ENCODE measurements around the gene LSR.

Gene LSR

GRCh38 chr19:35247526-35248309, 1.1 kb upstream of the LSR start:
- DNase-seq (ENCODE audit: low read depth) = no peak

DNA sequence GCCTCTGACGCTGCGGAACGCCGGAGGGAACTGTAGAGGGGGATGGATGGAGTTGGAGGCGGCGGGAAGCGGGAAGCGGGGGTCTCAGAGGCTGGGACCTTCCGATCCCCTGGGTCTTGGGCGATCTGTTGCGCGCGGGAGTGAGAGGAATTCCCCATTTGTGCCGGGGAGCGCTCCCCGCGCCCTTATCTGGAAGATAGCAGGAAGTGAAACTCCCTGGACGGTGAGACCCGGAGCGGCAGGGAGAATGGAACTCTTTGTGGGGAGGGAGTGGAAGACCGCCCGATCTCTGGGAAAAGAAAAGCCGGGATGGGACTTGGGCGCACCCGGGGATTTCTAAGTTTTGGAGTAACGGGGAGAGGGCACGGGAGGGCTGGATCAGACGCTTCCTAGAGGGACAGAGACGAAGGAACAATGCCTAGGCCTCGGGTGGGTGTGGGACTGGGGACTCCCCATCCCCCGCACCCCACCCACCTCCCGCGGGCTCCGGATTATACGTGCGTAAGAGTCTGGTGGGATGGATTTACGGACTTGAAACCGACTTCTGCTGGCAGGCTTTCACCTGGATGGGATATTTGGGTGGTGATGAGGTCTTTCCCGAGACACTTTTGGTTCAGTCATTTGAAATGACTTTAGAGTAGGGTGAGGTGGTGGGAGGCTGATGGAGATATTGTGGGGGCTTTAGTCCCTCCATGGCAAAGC, 495 bp downstream of the LSR start:
- no peak for DNase-seq (ENCODE audit: low read depth)

- no peak for DNase-seq (ENCODE audit: low read depth)
Measured at GRCh38 chr19:35249848-35250711, 1.3 kb downstream of the LSR start.

DNA sequence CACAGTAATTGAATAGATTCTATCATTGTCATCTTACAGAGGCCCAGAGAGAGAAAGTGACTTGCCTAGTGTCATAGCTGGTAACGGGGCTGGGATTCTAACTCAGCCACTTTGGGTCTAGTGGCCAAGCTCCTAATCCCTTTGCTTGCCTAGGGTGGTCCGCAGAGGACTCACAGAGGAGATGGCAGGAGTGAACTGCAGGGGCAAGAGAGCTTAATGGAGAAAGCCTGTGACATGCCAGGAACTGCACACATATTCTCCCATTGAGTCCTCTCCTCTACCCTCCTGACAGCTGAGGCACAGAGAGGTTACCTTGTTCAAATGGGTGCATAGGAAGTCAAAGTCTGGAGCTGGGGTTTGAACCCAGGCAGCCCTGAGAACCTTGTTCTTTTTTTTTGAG, 2.7 kb downstream of the LSR start:
- no peak for DNase-seq (ENCODE audit: low read depth)

DNA sequence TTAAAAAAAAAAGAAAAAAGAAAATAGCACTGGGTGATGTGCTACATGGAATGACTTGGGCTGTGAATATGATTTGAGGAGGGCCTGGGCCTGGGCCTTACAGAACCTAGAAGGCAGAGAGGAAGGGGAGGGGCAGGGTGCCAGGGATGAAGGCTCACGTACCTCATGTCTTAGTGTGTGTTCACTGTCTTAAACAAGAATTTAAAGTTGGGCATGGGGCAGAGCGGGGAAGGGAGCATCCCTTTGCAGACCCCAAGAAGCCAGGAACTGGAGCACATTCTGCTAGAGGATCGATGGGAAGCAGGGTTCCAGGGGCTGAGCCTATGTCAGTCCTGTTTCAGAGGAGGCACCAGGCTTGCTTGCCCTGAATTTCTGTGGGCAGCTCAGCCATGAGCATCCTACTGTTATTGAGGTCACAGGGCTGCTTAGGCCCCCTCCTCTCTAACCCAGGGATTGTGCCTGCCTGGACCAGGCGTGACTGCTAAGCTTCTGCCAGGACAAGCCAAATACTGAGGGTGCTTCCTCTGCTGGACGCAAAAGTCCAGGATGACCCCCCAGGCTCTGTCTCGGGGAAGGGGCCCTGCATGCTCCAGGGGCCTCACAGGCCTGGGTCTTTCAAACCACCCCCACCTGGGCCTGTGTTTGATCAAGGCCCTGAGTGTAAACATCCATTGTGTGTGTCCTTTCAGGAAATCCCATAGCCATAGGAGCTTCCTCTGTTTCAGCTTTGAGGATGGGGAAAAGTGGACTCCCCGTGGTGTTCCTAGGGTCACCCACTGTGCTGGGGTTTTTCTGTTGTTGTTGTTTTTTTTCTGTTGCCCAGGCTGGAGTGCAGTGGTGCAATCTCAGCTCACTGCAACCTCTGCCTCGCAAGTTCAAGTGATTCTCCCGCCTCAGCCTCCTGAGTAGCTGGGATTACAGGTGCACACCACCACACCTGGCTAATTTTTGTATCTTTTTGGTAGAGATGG, 4.8 kb downstream of the LSR start:
- no peak for DNase-seq (ENCODE audit: low read depth)

DNA sequence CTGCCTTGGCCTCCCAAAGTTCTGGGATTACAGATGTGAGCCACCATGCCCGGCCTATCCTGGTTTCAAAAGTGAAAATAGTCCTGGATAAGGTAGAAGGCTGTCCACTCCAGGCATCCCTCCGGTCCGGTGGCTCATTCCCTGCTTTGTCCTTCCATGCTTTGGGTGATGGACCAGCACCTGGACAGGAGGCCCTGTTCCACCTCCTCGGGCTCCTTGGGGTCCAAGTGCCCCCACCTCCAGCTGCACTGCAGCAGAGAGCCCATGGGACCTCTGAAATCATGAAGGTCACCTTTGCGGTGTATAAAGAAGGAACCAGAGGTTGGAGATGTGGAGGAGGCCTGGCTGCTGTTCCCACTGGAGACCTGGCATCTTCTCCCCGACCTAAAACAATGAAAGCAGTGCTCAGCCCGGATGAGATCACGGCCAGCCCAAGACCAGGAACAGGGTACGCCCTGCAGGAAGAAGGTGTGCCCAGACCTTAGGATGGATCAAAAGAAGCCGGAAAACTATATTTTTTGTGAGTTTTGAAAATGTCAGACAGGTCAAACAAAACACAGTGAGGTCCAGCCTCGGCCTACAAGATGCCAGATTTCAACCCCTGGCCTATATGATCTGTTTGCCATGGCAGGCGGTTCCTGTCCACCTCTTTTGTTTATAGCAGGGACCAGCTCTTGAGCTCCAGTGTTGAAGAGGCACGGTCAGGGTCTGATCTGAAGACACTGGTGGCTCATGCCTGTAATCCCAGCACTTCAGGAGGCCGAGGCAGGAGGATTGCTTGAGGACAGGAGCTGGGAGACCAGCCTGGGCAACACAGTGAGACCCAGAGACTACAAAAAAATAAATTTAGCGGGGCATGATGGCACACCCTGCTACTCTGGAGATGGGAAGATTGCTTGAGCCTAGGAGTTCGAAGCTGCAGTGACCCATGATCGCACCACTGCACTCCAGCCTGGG, 5.8 kb downstream of the LSR start:
- DNase-seq (ENCODE audit: low read depth) = no peak

DNA sequence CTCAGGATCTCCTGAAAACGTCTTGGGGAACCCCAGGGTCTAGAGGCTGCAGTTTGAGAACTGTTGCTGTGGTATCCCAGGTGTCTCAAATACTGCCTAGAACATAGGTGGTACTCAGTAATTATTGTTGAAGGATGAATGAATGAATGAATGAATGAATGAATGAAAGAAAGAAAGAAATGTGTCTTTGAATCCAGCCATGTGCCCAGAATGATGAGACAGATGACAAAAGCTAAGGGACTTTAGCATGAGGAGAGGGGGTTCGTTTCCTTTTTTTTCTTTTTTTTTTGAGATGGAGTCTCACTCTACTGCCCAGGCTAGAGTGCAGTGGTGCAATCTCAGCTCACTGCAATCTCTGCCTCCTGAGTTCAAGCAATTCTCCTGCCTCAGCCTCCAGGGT, 7.8 kb downstream of the LSR start:
- DNase-seq (ENCODE audit: low read depth) = no peak

GRCh38 chr19:35257113-35257461, 8.3 kb downstream of the LSR start:
- DNase-seq (ENCODE audit: low read depth) = no peak

GRCh38 chr19:35260694-35261304, 12.0 kb downstream of the LSR start:
- DNase-seq (ENCODE audit: low read depth) = no peak

DNA sequence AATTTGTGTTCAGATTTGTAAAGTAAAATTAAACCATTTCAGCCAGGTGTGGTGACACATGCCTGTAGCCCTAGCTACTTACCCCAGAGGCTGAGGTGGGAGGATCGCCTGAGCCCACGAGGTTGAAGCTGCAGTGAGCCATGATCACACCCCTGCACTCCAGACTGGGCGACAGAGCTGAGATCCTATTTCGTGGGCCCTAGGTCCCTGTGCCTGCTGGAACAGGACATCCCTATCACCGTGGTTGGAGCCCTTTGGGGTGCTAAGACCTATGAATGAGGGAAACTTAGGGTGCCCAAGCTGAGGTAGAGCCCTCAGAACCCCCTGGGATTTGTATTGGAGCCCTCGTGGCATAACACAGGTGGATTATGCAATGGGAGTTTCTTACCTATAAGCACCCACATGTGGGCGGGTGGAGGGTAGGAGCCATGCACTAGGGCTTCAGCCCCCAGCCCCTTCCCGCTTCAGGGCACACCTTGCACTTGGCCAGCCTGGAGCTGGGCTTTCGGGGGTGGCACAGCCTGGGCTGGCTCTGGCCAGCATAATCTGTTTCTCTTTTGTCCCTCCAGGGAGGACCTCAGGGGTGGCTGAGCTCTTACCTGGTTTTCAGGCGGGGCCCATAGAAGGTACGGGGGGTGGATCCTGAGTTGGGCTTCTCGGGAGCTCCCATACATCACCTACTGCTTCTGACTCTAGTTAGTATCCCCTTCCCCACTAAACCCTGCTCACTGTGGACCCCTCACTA, 12.7 kb downstream of the LSR start:
- no peak for DNase-seq (ENCODE audit: low read depth)

GRCh38 chr19:35262101-35262761, 13.4 kb downstream of the LSR start:
- DNase-seq (ENCODE audit: low read depth) = no peak

- no peak for DNase-seq (ENCODE audit: low read depth)
Measured at GRCh38 chr19:35264268-35265125, 15.7 kb downstream of the LSR start.

- no peak for DNase-seq (ENCODE audit: low read depth)
Measured at GRCh38 chr19:35265126-35265899, 16.5 kb downstream of the LSR start.

DNA sequence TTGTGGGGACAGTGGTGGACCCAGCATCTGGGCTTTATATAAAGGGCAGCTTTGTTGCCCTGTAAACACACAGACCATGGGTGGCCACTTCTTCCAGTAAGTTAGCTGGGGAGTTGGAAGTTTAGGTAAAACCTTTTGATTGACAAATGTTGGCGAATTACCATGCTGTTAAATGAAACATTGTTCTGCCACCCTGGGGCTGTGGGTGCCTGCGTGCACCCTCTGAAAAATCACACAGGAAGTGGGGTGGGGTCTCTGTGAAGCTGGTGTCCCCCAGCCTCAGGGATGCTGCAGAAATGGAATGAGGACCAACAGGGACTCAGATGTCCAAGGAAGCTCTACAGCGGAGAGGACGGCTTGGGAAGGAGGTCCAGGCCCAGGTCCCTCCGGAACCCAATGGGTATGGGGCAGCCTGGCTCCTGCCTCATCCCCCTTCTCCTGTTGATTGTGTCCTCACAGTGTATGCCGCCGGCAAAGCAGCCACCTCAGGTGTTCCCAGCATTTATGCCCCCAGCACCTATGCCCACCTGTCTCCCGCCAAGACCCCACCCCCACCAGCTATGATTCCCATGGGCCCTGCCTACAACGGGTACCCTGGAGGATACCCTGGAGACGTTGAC, 17.2 kb downstream of the LSR start:
- no peak for DNase-seq (ENCODE audit: low read depth)

DNA sequence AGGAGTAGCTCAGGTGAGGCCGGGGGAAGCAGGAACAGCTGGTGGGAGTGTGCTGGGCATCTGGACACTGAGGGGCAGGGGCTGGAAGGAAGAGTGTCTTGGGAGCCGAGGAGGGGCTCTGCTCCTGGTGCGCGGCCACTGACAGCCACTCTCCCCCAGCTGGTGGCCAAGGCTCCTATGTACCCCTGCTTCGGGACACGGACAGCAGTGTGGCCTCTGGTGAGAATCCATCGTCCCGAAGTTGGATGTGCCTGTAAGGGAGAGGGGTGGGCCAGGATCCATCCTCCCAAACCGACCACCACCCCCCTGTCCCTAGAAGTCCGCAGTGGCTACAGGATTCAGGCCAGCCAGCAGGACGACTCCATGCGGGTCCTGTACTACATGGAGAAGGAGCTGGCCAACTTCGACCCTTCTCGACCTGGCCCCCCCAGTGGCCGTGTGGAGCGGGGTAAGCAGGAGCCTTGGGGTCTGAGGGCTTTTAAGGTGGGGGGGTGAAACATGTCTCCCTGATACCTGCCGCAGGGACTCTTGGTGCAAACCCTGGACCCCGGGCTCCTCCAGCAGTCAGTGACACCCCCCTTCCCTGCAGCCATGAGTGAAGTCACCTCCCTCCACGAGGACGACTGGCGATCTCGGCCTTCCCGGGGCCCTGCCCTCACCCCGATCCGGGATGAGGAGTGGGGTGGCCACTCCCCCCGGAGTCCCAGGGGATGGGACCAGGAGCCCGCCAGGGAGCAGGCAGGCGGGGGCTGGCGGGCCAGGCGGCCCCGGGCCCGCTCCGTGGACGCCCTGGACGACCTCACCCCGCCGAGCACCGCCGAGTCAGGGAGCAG, 17.9 kb downstream of the LSR start:
- no peak for DNase-seq (ENCODE audit: low read depth)
